Stomach (tissue), 19 donors: ENCODE measurements around the gene SEZ6L. TPM values are rescaled to one million over a fixed set of nuclear protein-coding genes. Genes with fewer than 3 reads are reported as not detected.

Experiments used
- DNase-seq, 2 donors: peaks; one replicate each; pipeline versions ENCODE4 v3.0.0 to v3.0.0-alpha.2; 2013 to 2019
- H3K27ac ChIP-seq, 5 donors: fragments of 200-600 bp in 4 of 5; sonication (generic) in 4 of 5; one replicate each; pipeline ENCODE4 v1.5.1; 2013 to 2019; ENCODE audit warnings: mild to moderate bottlenecking in 1 of 5, moderate library complexity in 1 of 5
- H3K27me3 ChIP-seq, 3 donors: fragments of 200-600 bp; sonication (generic); one replicate each; pipeline ENCODE4 v1.5.1; 2017 to 2019; ENCODE audit warnings: mixed run types in 1 of 3
- H3K36me3 ChIP-seq, 4 donors: fragments of 200-600 bp; sonication (generic); 1 replicate in 3 of 4; 2 replicates in 1 of 4; pipeline ENCODE4 v1.5.1; 2016 to 2019
- H3K4me1 ChIP-seq, 4 donors: fragments of 200-600 bp; sonication (generic); one replicate each; pipeline ENCODE4 v1.5.1; 2016 to 2019
- H3K4me3 ChIP-seq, 4 donors: fragments of 200-600 bp; sonication (generic) in 3 of 4; one replicate each; pipeline ENCODE4 v1.5.1; 2016 to 2019; ENCODE audit warnings: mild to moderate bottlenecking in 1 of 4
- H3K9me3 ChIP-seq, 4 donors: fragments of 200-600 bp; sonication (generic); one replicate each; pipeline ENCODE4 v1.5.1; 2016 to 2019
- EP300 ChIP-seq: sonication (generic); formaldehyde crosslinking; IDR thresholded peaks from one replicate; pipeline ENCODE4 v1.6.1; 2017; ENCODE audit warnings: antibody characterized with exemption
- POLR2A ChIP-seq, 4 donors: fragments of 450-650 bp; IDR thresholded peaks; one replicate each; pipeline ENCODE4 v1.6.1; 2016; ENCODE audit warnings: antibody characterized with exemption in 4 of 4, control low read depth in 2 of 4, mild to moderate bottlenecking in 1 of 4, moderate library complexity in 1 of 4
- POLR2AphosphoS5 ChIP-seq, 3 donors: sonication (generic); formaldehyde crosslinking; IDR thresholded peaks; one replicate each; pipeline ENCODE4 v1.6.1; 2016; ENCODE audit warnings: antibody characterized with exemption in 3 of 3
- WGBS, 5 donors: extraction: QIAGEN DNeasy Blood & Tissue Kit in 3 of 5; methylation state at CpG; one replicate each; pipeline versions ENCODE4 v1.1.5 to v1.1.7; 2013 to 2018; 5-methylcytosine and 5-hydroxymethylcytosine counted together
- intact Hi-C: fragments of 100-400 bp; cut with DNase I; formaldehyde crosslinking; loops from one replicate; pipeline ENCODE4 v1.15.1; 2023; ENCODE audit warnings: low total_unique reads
- long read RNA-seq, 10 donors: transcript quantifications; one replicate each; lab custom pipeline, GENCODE V29; 2026
- polyA plus RNA-seq, 3 donors: library from polyadenylated mRNA; stranded (reverse); fragments of 200-250 nt; gene quantifications; one replicate each; pipeline ENCODE4 v1.2.3, GENCODE V29; 2013
- total RNA-seq, 5 donors: library from RNA; depleted of rRNA; stranded (reverse); fragments of >200 nt; gene quantifications; one replicate each; pipeline versions ENCODE4 v1.1.0 to v1.2.3, GENCODE V29; 2014 to 2016
- TF ChIP-seq, protein P1 (sequence below), 7 experiments: fragments of 450-650 bp in 4 of 7; fragments of 200-600 bp in 3 of 7; sonication (generic) in 3 of 7; IDR thresholded peaks; one replicate each; pipeline ENCODE4 v1.5.1; 2016 to 2019; ENCODE audit warnings: antibody characterized with exemption in 7 of 7, control low read depth in 2 of 7, mild to moderate bottlenecking in 1 of 7
- donor health status: healthy with polysubstance abuse.
- donor health status: Bipolar disorder and iron deficiency.
- donor health status: healthy.

SEZ6L gene
- 1 to 10 TPM in 1 of 5 donors, not detected in 4; 1.1 TPM for total RNA-seq
- under 1 TPM in 2 of 3 donors, not detected in 1; 0.03 to 0.06 TPM for polyA plus RNA-seq
- long read RNA-seq, donor 1, result 0 reads
- long read RNA-seq, donor 2, result 0 reads
- long read RNA-seq, donor 3, result 0 reads
- long read RNA-seq, donor 4, partial matches to known transcripts, result 0 of 1 reads
- long read RNA-seq, donor 4, other reads (novel, unspliced or antisense), result 0 of 1 reads
- long read RNA-seq, donor 5, result 0 reads
- long read RNA-seq, donor 6, result 0 reads
- long read RNA-seq, donor 7, result 0 reads
- long read RNA-seq, donor 8, result 0 reads
- long read RNA-seq, donor 9, result 0 reads
- long read RNA-seq, donor 10, result 0 reads

GRCh38 chr22:26169315-26170111 lies at the start of gene SEZ6L:
Gene SEZ6L, plus strand, starts transcription at chr22:26169462. Its CDS starts 208 bp downstream, at chr22:26169670.
- TF ChIP-seq, protein P1, sequence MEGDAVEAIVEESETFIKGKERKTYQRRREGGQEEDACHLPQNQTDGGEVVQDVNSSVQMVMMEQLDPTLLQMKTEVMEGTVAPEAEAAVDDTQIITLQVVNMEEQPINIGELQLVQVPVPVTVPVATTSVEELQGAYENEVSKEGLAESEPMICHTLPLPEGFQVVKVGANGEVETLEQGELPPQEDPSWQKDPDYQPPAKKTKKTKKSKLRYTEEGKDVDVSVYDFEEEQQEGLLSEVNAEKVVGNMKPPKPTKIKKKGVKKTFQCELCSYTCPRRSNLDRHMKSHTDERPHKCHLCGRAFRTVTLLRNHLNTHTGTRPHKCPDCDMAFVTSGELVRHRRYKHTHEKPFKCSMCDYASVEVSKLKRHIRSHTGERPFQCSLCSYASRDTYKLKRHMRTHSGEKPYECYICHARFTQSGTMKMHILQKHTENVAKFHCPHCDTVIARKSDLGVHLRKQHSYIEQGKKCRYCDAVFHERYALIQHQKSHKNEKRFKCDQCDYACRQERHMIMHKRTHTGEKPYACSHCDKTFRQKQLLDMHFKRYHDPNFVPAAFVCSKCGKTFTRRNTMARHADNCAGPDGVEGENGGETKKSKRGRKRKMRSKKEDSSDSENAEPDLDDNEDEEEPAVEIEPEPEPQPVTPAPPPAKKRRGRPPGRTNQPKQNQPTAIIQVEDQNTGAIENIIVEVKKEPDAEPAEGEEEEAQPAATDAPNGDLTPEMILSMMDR (IDR thresholded peaks at IDR 0.05), result no peak
- TF ChIP-seq POLR2AphosphoS5 (IDR thresholded peaks at IDR 0.05) (no peak), EP300 (no peak), POLR2A (IDR thresholded peaks at IDR 0.05) (no peak)
- Histone ChIP-seq H3K27ac (no peak within 1 kb of the TSS), H3K9me3 (no peaks in the 10 kb centered on the region), H3K27me3 (peaks cover 0 to 96% (median 51%) of the 10 kb centered on the region in 3 donors), H3K36me3 (no peaks in the 10 kb centered on the region), H3K4me3 (peak within 1 kb of the TSS; percentile 38 to 46 (median 44)), H3K4me1 (peaks cover 9 to 27% (median 16%) of the 10 kb centered on the region in 4 donors)
- WGBS, 5 donors, result 0 to 3% (median 1%) methylated on average over 43 to 91 of the region's 92 CpGs
- intact Hi-C loops, result no loop called here
- peak in 1 of 2 donors; percentile 75 for DNase-seq

GRCh38 chr22:26122920-26123468 lies 46.3 kb upstream of the SEZ6L start:
- 79 to 86% (median 84%) methylated on average over 4 of the region's 4 CpGs for whole genome bisulfite sequencing, 5 donors
- no peak for DNase-seq
- Histone ChIP-seq H3K36me3 (no peaks in the 10 kb centered on the region), H3K27me3 (peaks cover 0 to 31% (median 0%) of the 10 kb centered on the region in 3 donors), H3K4me3 (no peak overlapping the region), H3K27ac (no peak overlapping the region), H3K4me1 (no peaks in the 10 kb centered on the region), H3K9me3 (peaks cover 0 to 11% (median 3%) of the 10 kb centered on the region in 4 donors)
- intact Hi-C loops, result no loop called here
- TF ChIP-seq POLR2A (IDR thresholded peaks at IDR 0.05) (no peak), EP300 (no peak), POLR2AphosphoS5 (IDR thresholded peaks at IDR 0.05) (no peak)
- TF ChIP-seq, protein P1 (IDR thresholded peaks at IDR 0.05), result no peak

DNA sequence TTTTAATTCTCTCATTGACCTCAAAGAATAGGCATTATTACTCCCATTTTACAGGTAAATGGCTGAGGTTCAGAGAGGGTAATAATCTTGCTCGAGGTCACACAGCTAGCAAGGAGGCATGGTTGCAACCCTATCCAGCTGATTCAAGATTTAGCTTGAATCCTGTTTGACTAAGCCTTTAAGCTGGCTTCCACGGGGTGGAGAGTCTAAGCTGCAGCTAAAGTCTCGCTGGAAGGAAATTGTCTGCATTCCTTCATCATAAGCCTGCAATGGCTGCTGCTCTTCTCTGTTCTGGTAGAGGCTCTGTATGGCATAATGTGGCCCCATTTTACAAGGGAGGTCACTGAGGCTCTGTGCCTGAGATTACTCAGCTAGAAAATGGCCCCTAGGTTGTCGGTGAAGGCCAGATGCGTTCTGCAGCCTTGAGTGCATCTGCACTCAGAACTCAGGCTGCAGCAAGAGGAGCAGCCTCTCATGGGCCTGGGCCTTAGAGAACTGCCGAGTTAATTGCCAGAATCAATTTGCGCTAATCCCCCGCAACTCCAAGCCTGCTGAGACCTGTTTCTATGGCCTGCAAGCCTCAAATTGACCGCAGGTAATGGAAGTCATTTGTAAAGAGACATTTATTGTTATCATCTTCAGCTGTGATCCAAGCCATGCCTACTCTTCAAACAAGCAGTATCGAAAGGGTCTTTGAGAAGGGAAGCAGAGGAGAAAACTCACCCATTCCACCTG lies 44.1 kb upstream of the SEZ6L start:
- H3K9me3 ChIP-seq, result peaks cover 0 to 11% (median 3%) of the 10 kb centered on the region in 4 donors
- H3K36me3 ChIP-seq, result no peaks in the 10 kb centered on the region
- H3K4me3 ChIP-seq, result no peak overlapping the region
- intact Hi-C loops, result no loop called here
- DNase-seq, result peak in 1 of 2 donors; percentile 20
- 68 to 75% (median 71%) methylated on average over 9 to 10 of the region's 10 CpGs for WGBS, 5 donors
- H3K27me3 ChIP-seq, result peaks cover 0 to 28% (median 0%) of the 10 kb centered on the region in 3 donors
- TF ChIP-seq EP300, result no peak
- no peak for TF ChIP-seq POLR2A (IDR thresholded peaks at IDR 0.05)
- no peak overlapping the region for H3K27ac ChIP-seq
- H3K4me1 ChIP-seq, result no peaks in the 10 kb centered on the region

DNA sequence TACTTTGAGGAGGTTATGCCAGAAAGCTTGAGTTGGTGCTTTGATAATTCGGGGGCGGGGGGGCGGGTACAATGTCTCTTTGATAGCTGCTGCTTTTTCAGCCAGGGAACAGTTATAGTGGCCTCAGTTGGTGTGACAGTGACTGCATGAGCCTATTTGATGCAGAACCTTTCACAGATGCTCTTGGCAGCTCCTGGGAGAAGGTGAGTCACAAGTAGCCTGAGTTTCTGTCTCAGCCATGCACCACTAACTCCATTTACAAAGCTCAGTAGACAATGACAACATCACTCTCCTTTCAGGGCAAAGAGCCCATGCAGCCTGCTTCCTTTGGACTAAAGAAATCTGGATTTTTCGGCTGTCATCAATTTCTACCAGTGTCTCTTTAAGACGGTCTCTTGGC lies 42.1 kb upstream of the SEZ6L start:
- DNase-seq, result no peak
- H3K27ac ChIP-seq, result no peak overlapping the region
- TF ChIP-seq POLR2AphosphoS5 (IDR thresholded peaks at IDR 0.05), result no peak
- TF ChIP-seq POLR2A (IDR thresholded peaks at IDR 0.05), result no peak
- no peak for TF ChIP-seq EP300
- TF ChIP-seq, protein P1 (IDR thresholded peaks at IDR 0.05), result no peak
- intact Hi-C loops, result no loop called here
- H3K27me3 ChIP-seq, result peaks cover 0 to 31% (median 0%) of the 10 kb centered on the region in 3 donors
- peaks cover 0 to 11% (median 3%) of the 10 kb centered on the region in 4 donors for H3K9me3 ChIP-seq
- WGBS, 5 donors, result 49 to 93% (median 70%) methylated on average over 3 to 5 of the region's 5 CpGs
- H3K4me1 ChIP-seq, result no peaks in the 10 kb centered on the region
- H3K4me3 ChIP-seq, result no peak overlapping the region
- no peaks in the 10 kb centered on the region for H3K36me3 ChIP-seq
